Measurements from ENCODE around the gene FARS2. TPM values are rescaled to one million over a fixed set of nuclear protein-coding genes. Genes with fewer than 3 reads are reported as not detected.
A peak's percentile ranks its signal among the peaks of the same experiment; 100 is the strongest.

The FARS2 gene
- total RNA-seq, 1 donor from 2014 or later = 18.3 TPM

- Histone ChIP-seq H3K27me3 (no peaks in the 10 kb centered on the region), H3K4me3 (no peak overlapping the region), H3K36me3 (no peaks in the 10 kb centered on the region), H3K9me3 (no peaks in the 10 kb centered on the region), H3K27ac (no peak overlapping the region), H3K4me1 (no peaks in the 10 kb centered on the region)
- no peak for TF ChIP-seq CTCF (IDR thresholded peaks at IDR 0.05)
- intact Hi-C loops (cut with DNase I) = no loop called here
- DNase-seq = no peak
- ATAC-seq = no peak
These were observed 275.8 kb downstream of the FARS2 start for GRCh38 chr6:5537132-5537531.

GRCh38 chr6:5537967-5538366, 276.7 kb downstream of the FARS2 start:
- intact Hi-C loops (cut with DNase I) = no loop called here
- Histone ChIP-seq H3K27ac (peak overlapping the region; percentile 40), H3K9me3 (no peaks in the 10 kb centered on the region), H3K4me3 (no peak overlapping the region), H3K27me3 (no peaks in the 10 kb centered on the region), H3K36me3 (no peaks in the 10 kb centered on the region), H3K4me1 (no peaks in the 10 kb centered on the region)
- TF ChIP-seq CTCF (IDR thresholded peaks at IDR 0.05) = no peak
- ATAC-seq = peak; percentile 72
- DNase-seq = no peak

GRCh38 chr6:5540370-5540769, 279.1 kb downstream of the FARS2 start:
- no peaks in the 10 kb centered on the region for H3K36me3 ChIP-seq

GRCh38 chr6:5541025-5541424, 279.7 kb downstream of the FARS2 start:
- Histone ChIP-seq H3K27ac (no peak overlapping the region), H3K27me3 (no peaks in the 10 kb centered on the region), H3K9me3 (no peaks in the 10 kb centered on the region), H3K36me3 (no peaks in the 10 kb centered on the region), H3K4me1 (no peaks in the 10 kb centered on the region), H3K4me3 (no peak overlapping the region)
- no peak for TF ChIP-seq CTCF (IDR thresholded peaks at IDR 0.05)
- ATAC-seq = no peak
- intact Hi-C loops (cut with DNase I) = no loop called here
- DNase-seq = no peak

More at GRCh38 chr6:5540370-5540769, 279.1 kb downstream of the FARS2 start:
- Histone ChIP-seq H3K9me3 (no peaks in the 10 kb centered on the region), H3K4me3 (no peak overlapping the region), H3K4me1 (no peaks in the 10 kb centered on the region), H3K27me3 (no peaks in the 10 kb centered on the region), H3K27ac (no peak overlapping the region)
- DNase-seq (no peak), ATAC-seq (no peak)
- intact Hi-C loops (cut with DNase I) = no loop called here
- TF ChIP-seq CTCF (IDR thresholded peaks at IDR 0.05) = no peak

GRCh38 chr6:5541751-5542432, 280.6 kb downstream of the FARS2 start:
- Histone ChIP-seq H3K27ac (no peak overlapping the region), H3K36me3 (no peaks in the 10 kb centered on the region), H3K4me1 (no peaks in the 10 kb centered on the region), H3K4me3 (no peak overlapping the region), H3K9me3 (no peaks in the 10 kb centered on the region), H3K27me3 (no peaks in the 10 kb centered on the region)
- ATAC-seq (no peak), DNase-seq (no peak)
- intact Hi-C loops (cut with DNase I) = no loop called here
- no peak for TF ChIP-seq CTCF (IDR thresholded peaks at IDR 0.05)

- no peak for TF ChIP-seq CTCF (IDR thresholded peaks at IDR 0.05)
- ATAC-seq (no peak), DNase-seq (no peak)
- Histone ChIP-seq H3K9me3 (no peaks in the 10 kb centered on the region), H3K27me3 (no peaks in the 10 kb centered on the region), H3K4me3 (no peak overlapping the region), H3K4me1 (no peaks in the 10 kb centered on the region), H3K36me3 (no peaks in the 10 kb centered on the region), H3K27ac (no peak overlapping the region)
- intact Hi-C loops (cut with DNase I) = no loop called here
These were observed 286.2 kb downstream of the FARS2 start for GRCh38 chr6:5547556-5547955.

All from upper lobe of right lung (tissue), 1 donor.